Activated T-cell treated with anti-CD3 and anti-CD28 coated beads, Interleukin-2, amount 50 U/mL, for 72 hours (primary cell): Measurements from ENCODE around the gene VEGFA. TPM values are rescaled to one million over a fixed set of nuclear protein-coding genes. Genes with fewer than 3 reads are reported as not detected.
A peak's percentile ranks its signal among the peaks of the same experiment; 100 is the strongest.

Source experiments
- ATAC-seq, 2 donors: fragments of 150-1000 bp; cut with Tn5 transposase; replicated peaks in 1 of 2; 2 replicates each; pipeline ENCODE4 v1.10.0; 2021; ENCODE audit warnings: moderate library complexity in 2 of 2, mild to moderate bottlenecking in 1 of 2
- DNase-seq, 2 donors: peaks; one replicate each; pipeline ENCODE4 v3.0.0; 2021 to 2022; ENCODE audit warnings: mixed read lengths in 1 of 2
- H3K27ac Mint-ChIP-seq: one replicate; pipeline ENCODE4 v1.8.0; 2022; ENCODE audit warnings: mild to moderate bottlenecking, moderate library complexity, mixed read lengths
- H3K27me3 Mint-ChIP-seq: one replicate; pipeline ENCODE4 v1.8.0; 2022; ENCODE audit warnings: low read depth, mixed read lengths
- H3K36me3 Mint-ChIP-seq, 2 donors: one replicate each; pipeline ENCODE4 v1.8.0; 2022; ENCODE audit warnings: mixed read lengths in 2 of 2, mild to moderate bottlenecking in 1 of 2; ENCODE audit not compliant: insufficient read depth in 2 of 2
- H3K4me1 Mint-ChIP-seq: one replicate; pipeline ENCODE4 v1.8.0; 2022; ENCODE audit warnings: low read depth, mixed read lengths
- H3K4me3 Mint-ChIP-seq, 2 donors: one replicate each; pipeline ENCODE4 v1.8.0; 2022; ENCODE audit warnings: mild to moderate bottlenecking in 2 of 2, mixed read lengths in 2 of 2, moderate library complexity in 2 of 2
- H3K9me3 Mint-ChIP-seq, 2 donors: one replicate each; pipeline ENCODE4 v1.8.0; 2022; ENCODE audit warnings: mixed read lengths in 2 of 2
- total RNA-seq, 2 donors: library from RNA; stranded (reverse); gene quantifications; one replicate each; pipeline ENCODE4 v1.2.3, GENCODE V29; 2022

Gene VEGFA
- total RNA-seq, 2 donors from 2014 or later: 65.2 to 67.1 TPM

DNA sequence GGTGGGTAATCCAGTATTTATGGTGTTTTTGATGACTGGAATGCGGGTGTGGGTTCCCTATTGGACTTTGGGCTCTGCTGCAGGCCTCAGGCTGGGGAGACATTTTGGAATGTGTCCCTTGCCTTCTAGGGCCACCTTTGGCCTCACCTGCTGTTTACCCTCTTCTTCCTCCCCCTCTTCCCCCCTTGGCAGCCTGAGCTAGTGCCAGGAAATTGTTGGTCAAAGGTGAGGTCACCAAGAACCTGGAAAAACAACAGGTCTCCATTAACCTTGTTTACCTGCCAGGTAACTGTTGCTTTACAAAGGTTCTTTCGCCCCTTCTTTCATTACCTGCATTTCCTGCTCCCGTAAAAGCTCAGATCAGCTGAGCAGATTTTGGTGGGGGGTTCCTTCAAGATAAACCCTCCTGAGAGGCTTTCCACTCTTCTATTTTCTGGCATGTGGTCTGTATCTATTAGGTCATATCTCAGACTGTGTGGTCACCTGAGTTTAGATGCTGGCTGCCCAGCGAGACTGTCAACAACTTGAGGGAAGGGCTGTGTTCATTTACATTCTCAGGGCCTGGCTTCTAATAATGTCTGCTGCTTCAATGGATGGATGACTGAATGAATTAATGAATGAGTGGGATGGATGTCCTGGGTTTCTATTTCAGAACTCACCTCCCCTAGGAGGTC is 34.7 kb downstream of the VEGFA start:
- peaks cover 8% of the 10 kb centered on the region for H3K4me1 Mint-ChIP-seq
- no peak overlapping the region for H3K4me3 Mint-ChIP-seq
- ATAC-seq: no peak
- H3K27me3 Mint-ChIP-seq: no peaks in the 10 kb centered on the region
- H3K9me3 Mint-ChIP-seq: no peaks in the 10 kb centered on the region
- no peak for DNase-seq
- H3K27ac Mint-ChIP-seq: no peak overlapping the region
- no peaks in the 10 kb centered on the region for H3K36me3 Mint-ChIP-seq

DNA sequence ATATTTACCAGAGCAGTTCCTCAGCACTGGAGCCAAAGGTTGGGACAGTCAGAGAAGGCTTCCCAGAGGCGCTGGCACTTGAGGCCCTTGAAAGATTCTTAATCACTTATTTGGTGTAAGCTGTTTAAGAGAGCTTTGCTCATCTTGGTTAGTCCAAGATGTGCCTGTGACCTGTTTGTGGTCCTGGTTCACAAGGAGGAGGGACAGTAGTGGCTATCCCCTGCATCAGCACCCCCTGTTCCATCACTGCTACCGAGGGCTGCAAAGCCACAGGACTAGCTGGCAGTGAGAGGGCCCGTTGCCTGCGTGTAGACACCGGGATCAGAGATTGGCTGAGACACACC is 35.7 kb downstream of the VEGFA start:
- no peak for ATAC-seq
- Mint-ChIP-seq H3K27ac (no peak overlapping the region), H3K9me3 (no peaks in the 10 kb centered on the region), H3K4me3 (no peak overlapping the region), H3K4me1 (peaks cover 4% of the 10 kb centered on the region), H3K36me3 (no peaks in the 10 kb centered on the region), H3K27me3 (no peaks in the 10 kb centered on the region)
- no peak for DNase-seq

- H3K4me1 Mint-ChIP-seq: peaks cover 4% of the 10 kb centered on the region
- no peaks in the 10 kb centered on the region for H3K9me3 Mint-ChIP-seq
- DNase-seq (no peak), ATAC-seq (no peak)
- no peaks in the 10 kb centered on the region for H3K36me3 Mint-ChIP-seq
- no peak overlapping the region for H3K4me3 Mint-ChIP-seq
- H3K27ac Mint-ChIP-seq: no peak overlapping the region
- H3K27me3 Mint-ChIP-seq: no peaks in the 10 kb centered on the region
Observed at GRCh38 chr6:43806043-43806757, 36.2 kb downstream of the VEGFA start.

GRCh38 chr6:43806758-43807227 is 36.8 kb downstream of the VEGFA start:
- DNase-seq: no peak
- Mint-ChIP-seq H3K36me3 (no peaks in the 10 kb centered on the region), H3K4me1 (peaks cover 4% of the 10 kb centered on the region)

DNA sequence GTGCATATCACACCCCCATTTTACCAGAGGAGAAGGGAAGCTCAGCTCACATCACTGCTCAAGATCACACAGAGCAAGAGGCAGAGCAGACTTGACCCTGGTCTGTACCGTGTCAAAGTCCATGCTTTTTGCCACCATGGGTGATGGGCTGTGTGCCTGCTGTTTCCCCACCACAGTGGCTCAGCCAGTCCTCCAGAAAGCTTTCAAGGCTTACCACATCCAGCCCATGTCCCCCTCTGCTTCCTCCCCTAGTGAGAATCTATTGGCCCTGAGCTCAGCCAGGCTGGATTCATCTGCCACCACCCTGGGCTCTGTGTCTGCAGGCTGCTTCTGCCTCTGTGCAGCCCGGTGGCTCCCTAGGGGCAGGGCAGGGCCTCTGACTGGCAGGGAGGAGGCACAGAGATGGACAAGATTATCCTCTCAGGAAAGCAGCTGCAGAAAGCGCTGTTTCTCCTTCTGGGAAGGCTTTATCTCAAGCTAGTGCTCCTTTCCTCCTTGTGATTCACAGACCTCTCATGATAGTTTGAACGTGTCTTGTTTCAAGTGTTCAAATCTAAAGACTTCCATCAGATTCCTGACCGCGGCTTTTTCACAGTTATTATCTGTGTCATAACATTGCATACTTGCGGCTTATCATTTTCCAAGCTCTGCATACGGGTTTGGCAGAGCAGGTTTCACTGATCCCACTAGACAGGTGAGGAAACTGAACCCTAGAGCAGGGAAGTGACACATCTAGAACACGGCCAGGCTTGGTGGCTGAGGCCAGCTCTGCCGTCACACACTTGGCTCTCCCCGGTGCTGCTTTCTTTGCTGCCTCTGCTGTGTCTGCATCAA is 37.4 kb downstream of the VEGFA start:
- ATAC-seq (no peak), DNase-seq (no peak)
- no peak overlapping the region for H3K4me3 Mint-ChIP-seq
- no peak overlapping the region for H3K27ac Mint-ChIP-seq
- H3K9me3 Mint-ChIP-seq: no peaks in the 10 kb centered on the region
- no peaks in the 10 kb centered on the region for H3K36me3 Mint-ChIP-seq
- H3K4me1 Mint-ChIP-seq: peaks cover 4% of the 10 kb centered on the region
- H3K27me3 Mint-ChIP-seq: no peaks in the 10 kb centered on the region

More at GRCh38 chr6:43806758-43807227, 36.8 kb downstream of the VEGFA start:
- no peaks in the 10 kb centered on the region for H3K9me3 Mint-ChIP-seq
- ATAC-seq: no peak
- no peak overlapping the region for H3K27ac Mint-ChIP-seq
- H3K4me3 Mint-ChIP-seq: no peak overlapping the region
- H3K27me3 Mint-ChIP-seq: no peaks in the 10 kb centered on the region

DNA sequence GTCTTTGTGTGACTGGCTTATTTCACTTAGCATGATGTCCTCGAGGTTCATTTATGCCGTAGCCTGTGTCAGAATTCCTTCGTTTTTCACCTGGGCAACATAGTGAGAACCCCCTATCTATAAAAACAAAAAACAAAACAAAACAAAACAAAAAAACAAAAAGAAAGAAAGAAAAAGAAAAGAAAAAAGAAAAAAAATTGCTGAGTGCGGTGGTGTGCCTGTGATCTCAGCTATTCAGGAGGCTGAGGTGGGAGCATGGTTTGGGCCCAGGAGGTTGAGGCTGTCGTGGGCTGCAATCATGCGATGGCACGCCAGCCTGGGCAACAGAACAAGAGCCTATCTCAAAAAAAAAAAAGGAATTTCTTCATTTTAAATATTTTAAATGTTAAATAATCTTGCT is 38.4 kb downstream of the VEGFA start:
- Mint-ChIP-seq H3K4me3 (no peak overlapping the region), H3K9me3 (no peaks in the 10 kb centered on the region), H3K36me3 (no peaks in the 10 kb centered on the region), H3K4me1 (peaks cover 9% of the 10 kb centered on the region), H3K27ac (peak overlapping the region; percentile 45), H3K27me3 (no peaks in the 10 kb centered on the region)
- DNase-seq (no peak), ATAC-seq (no peak)

GRCh38 chr6:43809417-43810305 is 39.6 kb downstream of the VEGFA start:
- H3K9me3 Mint-ChIP-seq: no peaks in the 10 kb centered on the region
- no peak overlapping the region for H3K4me3 Mint-ChIP-seq
- no peak for DNase-seq
- H3K36me3 Mint-ChIP-seq: no peaks in the 10 kb centered on the region
- no peak for ATAC-seq
- H3K4me1 Mint-ChIP-seq: peaks cover 8% of the 10 kb centered on the region
- no peaks in the 10 kb centered on the region for H3K27me3 Mint-ChIP-seq
- no peak overlapping the region for H3K27ac Mint-ChIP-seq

- DNase-seq (no peak), ATAC-seq (no peak)
- no peak overlapping the region for H3K27ac Mint-ChIP-seq
- peaks cover 8% of the 10 kb centered on the region for H3K4me1 Mint-ChIP-seq
- H3K36me3 Mint-ChIP-seq: no peaks in the 10 kb centered on the region
- H3K27me3 Mint-ChIP-seq: no peaks in the 10 kb centered on the region
- no peaks in the 10 kb centered on the region for H3K9me3 Mint-ChIP-seq
- no peak overlapping the region for H3K4me3 Mint-ChIP-seq
Observed at GRCh38 chr6:43810965-43811732, 41.1 kb downstream of the VEGFA start.

DNA sequence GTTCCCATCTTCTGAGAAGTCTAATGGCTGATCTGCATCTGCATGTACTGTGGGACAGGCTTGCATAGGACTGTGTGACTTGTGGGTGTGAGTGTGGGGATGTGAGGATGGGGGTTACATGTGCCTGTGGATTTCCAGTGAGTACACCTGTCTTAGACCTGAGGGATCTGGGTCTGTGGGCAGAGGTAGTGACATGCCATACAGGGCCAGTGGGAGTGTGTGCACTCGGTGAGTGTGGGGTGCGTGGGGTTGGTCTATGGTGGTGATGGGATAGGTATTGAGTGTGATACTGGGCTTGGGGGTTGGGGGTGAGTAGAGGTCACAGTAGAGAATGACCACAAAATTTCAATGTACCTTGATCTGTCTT is 41.7 kb downstream of the VEGFA start:
- peaks cover 8% of the 10 kb centered on the region for H3K4me1 Mint-ChIP-seq
- H3K27ac Mint-ChIP-seq: no peak overlapping the region
- no peaks in the 10 kb centered on the region for H3K36me3 Mint-ChIP-seq
- no peaks in the 10 kb centered on the region for H3K9me3 Mint-ChIP-seq
- DNase-seq (no peak), ATAC-seq (no peak)
- no peaks in the 10 kb centered on the region for H3K27me3 Mint-ChIP-seq
- H3K4me3 Mint-ChIP-seq: no peak overlapping the region

DNA sequence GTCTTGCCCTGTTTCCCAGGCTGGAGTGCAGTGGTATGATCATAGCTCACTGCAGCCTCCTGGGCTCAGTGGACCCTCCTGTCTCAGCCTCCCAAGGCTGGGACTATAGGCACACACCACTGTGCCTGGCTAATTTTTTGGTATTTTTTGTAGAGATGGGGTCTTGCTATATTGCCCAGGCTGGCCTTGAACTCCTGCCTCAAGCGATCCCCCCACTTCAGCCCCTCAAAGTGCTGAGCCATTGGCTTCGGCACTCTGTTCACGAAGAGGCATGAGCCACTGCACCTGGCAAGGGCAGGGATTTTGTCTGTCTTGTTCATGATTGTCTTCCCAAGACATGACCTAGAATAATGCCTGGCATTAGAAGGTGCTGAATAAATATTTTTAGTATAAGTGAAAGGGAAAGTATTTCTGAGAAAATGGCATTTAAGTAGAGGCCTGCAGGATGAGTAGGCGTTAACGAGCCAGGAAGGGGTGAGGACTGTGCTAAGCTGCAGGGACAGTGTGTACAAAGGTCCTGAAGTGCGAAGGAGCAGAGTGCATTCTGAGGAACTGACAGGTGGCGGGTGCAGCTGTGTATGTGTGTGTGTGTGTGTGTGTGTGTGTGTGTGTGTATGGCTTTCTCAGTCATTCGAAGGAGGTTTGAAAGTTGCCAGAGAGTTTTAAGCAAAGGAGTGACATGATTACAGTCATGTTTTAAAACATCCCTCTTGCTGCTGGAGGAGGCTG is 43.0 kb downstream of the VEGFA start:
- H3K27me3 Mint-ChIP-seq: no peaks in the 10 kb centered on the region
- no peaks in the 10 kb centered on the region for H3K9me3 Mint-ChIP-seq
- no peak overlapping the region for H3K4me3 Mint-ChIP-seq
- peaks cover 8% of the 10 kb centered on the region for H3K4me1 Mint-ChIP-seq
- no peak overlapping the region for H3K27ac Mint-ChIP-seq
- ATAC-seq (peak in 1 of 2 donors; percentile 51), DNase-seq (no peak)
- no peaks in the 10 kb centered on the region for H3K36me3 Mint-ChIP-seq

DNA sequence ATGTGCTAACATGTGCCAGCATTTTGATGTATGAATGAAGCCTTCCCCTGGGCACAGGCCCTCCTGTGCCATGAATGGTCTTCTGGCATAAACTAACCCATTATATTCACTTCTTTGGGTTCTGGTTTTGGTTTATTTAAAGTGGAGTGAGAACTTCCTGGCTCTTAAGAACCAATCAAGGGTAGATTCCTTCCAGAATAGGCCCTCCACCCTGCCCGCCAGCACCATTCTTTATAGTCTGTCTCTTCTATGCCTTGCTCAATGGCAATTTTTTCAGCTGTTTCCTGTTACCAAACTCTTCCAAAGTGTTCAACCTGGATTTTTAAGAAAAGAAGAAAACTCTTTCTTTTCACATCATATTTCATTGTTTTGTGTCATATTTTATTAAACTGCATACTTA is 44.1 kb downstream of the VEGFA start:
- Mint-ChIP-seq H3K27ac (no peak overlapping the region), H3K9me3 (no peaks in the 10 kb centered on the region)
- no peak for ATAC-seq

DNA sequence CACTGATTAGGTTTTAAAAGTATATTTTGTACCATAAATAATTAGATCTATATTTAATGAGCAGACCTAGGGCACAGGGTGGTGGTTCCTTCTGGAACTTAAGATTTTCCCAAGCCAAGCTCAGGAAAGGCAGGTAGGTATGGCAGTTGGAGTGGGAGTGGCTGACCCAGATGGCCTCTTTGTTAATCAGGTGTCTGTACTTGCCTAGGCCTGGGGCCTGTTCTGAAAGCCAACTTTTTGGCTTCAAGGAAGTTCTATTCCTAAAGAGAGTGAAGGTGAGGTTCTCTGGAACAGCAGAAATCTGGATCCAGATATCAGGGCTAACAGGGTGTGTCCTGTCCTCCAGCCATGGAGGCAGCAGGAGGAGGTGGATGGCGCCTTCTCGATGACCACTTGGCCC is 44.9 kb downstream of the VEGFA start:
- no peaks in the 10 kb centered on the region for H3K27me3 Mint-ChIP-seq
- H3K4me3 Mint-ChIP-seq: no peak overlapping the region
- no peaks in the 10 kb centered on the region for H3K9me3 Mint-ChIP-seq
- no peak for DNase-seq
- no peaks in the 10 kb centered on the region for H3K36me3 Mint-ChIP-seq
- no peak overlapping the region for H3K27ac Mint-ChIP-seq
- peaks cover 8% of the 10 kb centered on the region for H3K4me1 Mint-ChIP-seq
- no peak for ATAC-seq

More for the DNA sequence above, 44.1 kb downstream of the VEGFA start:
- DNase-seq: no peak
- Mint-ChIP-seq H3K36me3 (no peaks in the 10 kb centered on the region), H3K27me3 (no peaks in the 10 kb centered on the region), H3K4me3 (no peak overlapping the region), H3K4me1 (peaks cover 8% of the 10 kb centered on the region)
